Activated naive CD4-positive, alpha-beta T cell treated with anti-CD3 and anti-CD28 coated beads, Interleukin-2, amount 10 ng/mL, durations not matched to agents 7 days and 5 days (primary cell): ENCODE measurements around the gene FRK.
"Not testable (repeated sequence)": the region's sequence is repeated elsewhere in the genome, so short reads cannot be mapped to it uniquely, and the experiment has no call there.

ENCODE experiments used
- CTCF ChIA-PET: fragments of 350-600 bp; sonication (Branson Sonifier 250); formaldehyde crosslinking; loops from one replicate; lab custom pipeline; 2021; ENCODE audit warnings: antibody characterized with exemption; lab: Charles Lee
- DNase-seq: peaks from one replicate; pipeline ENCODE4 v3.0.0-alpha.2; 2020
- H3K27ac Mint-ChIP-seq: one replicate; pipeline ENCODE4 v1.8.0; 2021; ENCODE audit warnings: mild to moderate bottlenecking, moderate library complexity, mixed read lengths
- H3K27me3 Mint-ChIP-seq: one replicate; pipeline ENCODE4 v1.8.0; 2021; ENCODE audit warnings: mild to moderate bottlenecking, mixed read lengths
- H3K36me3 Mint-ChIP-seq: one replicate; pipeline ENCODE4 v1.8.0; 2021; ENCODE audit warnings: mixed read lengths
- H3K4me1 Mint-ChIP-seq: one replicate; pipeline ENCODE4 v1.8.0; 2021; ENCODE audit warnings: mixed read lengths
- H3K4me3 Mint-ChIP-seq: one replicate; pipeline ENCODE4 v1.8.0; 2021; ENCODE audit warnings: mild to moderate bottlenecking, moderate library complexity, mixed read lengths
- H3K9me3 Mint-ChIP-seq: one replicate; pipeline ENCODE4 v1.8.0; 2021; ENCODE audit warnings: mixed read lengths

Gene FRK

DNA sequence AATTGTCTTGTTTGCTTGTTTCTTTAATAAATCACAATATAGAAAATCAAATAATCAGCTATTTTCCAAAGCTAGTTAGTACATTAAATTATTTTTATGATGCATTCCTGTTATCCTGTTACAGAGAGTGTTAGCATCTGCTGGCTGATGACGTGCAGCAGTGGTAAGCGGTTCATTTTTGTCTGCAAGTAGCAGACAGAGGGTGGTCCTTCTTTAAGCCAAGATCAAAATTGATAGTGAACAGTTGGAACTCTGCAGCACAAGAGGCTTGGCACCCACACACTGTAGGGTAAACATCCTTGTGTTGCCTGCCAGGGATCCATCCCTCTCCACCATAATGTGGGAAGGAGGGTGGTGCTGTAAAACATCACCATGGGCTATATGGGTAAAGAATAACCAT lies 158.3 kb downstream of the FRK start:
- CTCF ChIA-PET: no interaction called here
- Mint-ChIP-seq H3K36me3 (no peaks in the 10 kb centered on the region), H3K9me3 (no peaks in the 10 kb centered on the region), H3K27me3 (no peaks in the 10 kb centered on the region), H3K4me3 (no peak overlapping the region), H3K4me1 (no peaks in the 10 kb centered on the region), H3K27ac (no peak overlapping the region)
- DNase-seq: no peak

DNA sequence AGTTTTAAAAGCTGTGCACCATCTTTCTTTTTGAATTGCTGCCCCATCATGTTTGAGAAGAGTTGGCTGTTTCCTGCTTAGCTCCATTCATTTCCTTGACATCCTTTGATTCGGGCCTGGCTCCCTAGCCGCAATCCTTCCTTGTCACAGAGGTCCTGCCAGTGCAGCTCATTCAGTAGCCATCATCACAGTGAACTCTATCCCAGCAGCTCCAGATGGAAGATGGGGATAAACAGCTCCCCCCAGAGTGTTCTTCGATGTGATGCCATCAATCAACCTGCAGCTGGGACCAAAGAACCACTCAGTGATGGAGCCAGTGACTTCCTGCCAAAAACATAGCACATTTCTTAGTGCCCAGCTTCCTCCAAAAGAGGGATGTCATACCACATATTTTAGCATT lies 158.8 kb downstream of the FRK start:
- Mint-ChIP-seq H3K36me3 (no peaks in the 10 kb centered on the region), H3K27ac (no peak overlapping the region), H3K4me3 (no peak overlapping the region), H3K4me1 (no peaks in the 10 kb centered on the region), H3K9me3 (no peaks in the 10 kb centered on the region), H3K27me3 (no peaks in the 10 kb centered on the region)
- CTCF ChIA-PET: no interaction called here
- DNase-seq: no peak

DNA sequence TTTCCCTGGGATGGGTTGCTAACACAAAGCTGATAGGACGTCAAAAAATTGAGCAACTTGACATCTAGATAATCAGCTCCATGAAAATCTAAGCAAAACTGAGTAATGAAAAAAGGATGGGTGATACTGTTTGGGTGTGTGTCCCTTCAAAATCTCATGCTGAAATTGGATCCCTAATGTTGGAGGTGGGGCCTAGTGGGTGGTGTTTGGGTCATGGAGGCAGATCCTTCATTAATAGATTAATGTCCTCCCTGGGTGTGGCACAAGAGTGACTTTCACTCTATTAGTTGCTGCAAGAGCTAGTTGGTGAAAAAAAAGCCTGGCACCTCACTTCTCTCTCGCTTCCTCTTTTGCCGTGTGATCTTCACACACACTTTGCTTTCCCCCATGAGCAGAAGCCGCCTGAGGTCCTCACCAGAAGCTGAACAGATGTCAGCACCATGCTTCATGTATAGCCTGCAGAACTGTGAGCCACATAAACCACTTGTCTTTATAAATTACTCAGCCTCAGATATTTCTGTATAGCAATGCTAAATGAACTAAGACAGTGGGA lies 160.9 kb downstream of the FRK start:
- H3K4me3 Mint-ChIP-seq: no peak overlapping the region
- H3K36me3 Mint-ChIP-seq: no peaks in the 10 kb centered on the region
- no peaks in the 10 kb centered on the region for H3K27me3 Mint-ChIP-seq
- no peaks in the 10 kb centered on the region for H3K9me3 Mint-ChIP-seq
- H3K4me1 Mint-ChIP-seq: no peaks in the 10 kb centered on the region
- CTCF ChIA-PET: no interaction called here
- DNase-seq: no peak
- no peak overlapping the region for H3K27ac Mint-ChIP-seq

DNA sequence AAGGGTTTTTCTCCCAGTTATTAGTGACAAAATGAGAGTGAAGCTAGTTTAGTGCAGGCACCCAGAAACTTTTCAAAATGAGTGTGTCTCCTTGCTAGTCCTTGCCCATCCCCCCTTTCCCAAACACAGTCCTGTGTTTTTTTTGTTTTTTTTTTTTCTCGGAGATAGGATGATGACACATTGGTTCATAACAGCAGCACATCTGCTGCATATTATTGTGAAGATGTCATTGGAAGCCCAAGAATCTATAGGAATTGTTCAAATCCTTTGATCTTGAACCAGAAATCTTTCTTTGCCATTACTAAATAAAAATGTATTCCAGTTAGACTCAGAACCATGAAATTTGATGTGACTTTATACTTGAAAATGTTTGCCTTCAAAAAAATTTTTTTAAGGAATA lies 162.4 kb downstream of the FRK start:
- H3K4me3 Mint-ChIP-seq: no peak overlapping the region
- no peaks in the 10 kb centered on the region for H3K36me3 Mint-ChIP-seq
- H3K27ac Mint-ChIP-seq: no peak overlapping the region
- H3K9me3 Mint-ChIP-seq: no peaks in the 10 kb centered on the region
- no peaks in the 10 kb centered on the region for H3K4me1 Mint-ChIP-seq
- DNase-seq: no peak
- CTCF ChIA-PET: no interaction called here
- no peaks in the 10 kb centered on the region for H3K27me3 Mint-ChIP-seq

DNA sequence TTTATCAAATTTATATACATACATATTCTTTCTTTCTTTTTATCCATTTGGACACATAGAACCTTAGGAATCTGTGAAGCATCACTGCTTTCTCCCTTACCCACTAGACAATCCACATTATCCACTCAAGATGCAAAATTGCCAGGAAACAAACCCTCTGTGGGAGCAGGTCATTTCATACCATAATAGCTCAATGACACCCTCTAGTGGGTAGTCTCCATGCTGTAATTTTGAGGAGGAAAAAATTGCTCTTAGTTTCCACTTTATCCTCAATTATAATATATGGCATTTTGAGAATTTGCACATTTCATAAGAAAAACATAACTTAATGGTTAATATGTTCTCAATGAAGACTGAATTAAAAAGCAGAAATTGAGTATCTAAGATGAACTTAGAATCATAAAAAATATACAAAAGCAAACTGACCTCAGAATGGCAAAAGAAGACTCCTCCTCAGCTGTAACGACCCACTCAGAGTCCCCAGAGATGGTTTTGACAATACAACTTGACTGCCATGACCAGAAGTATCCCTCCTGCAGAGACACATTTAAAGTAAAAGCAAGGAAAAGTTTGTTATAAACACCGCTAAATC lies 164.1 kb downstream of the FRK start:
- DNase-seq: no peak

DNA sequence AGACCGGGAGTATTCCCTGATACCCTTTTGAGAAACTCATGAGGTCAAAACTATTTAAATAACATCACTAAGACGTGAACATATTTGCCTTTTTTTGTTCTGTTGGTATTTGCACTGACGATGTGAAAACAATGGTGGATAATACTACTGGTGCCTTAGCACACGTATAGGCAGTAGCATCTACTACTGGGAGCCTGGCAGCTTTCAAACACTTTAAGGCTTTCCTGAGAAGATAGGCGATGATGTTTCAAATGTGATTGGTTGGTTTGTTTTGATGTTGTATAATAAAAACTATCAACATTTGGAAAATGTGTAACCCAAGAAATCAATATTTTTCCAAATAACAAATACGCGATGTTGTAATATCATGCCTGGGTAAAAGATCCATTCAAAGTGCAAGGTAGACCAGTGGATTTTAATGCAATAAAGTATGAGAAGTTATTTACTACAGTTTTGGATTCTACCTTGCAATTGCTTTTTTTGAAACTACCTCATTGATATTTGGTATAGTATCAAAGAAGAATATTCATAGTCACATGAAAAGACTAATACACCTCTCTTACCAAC lies 166.2 kb downstream of the FRK start:
- Mint-ChIP-seq H3K27me3 (no peaks in the 10 kb centered on the region), H3K27ac (no peak overlapping the region), H3K9me3 (no peaks in the 10 kb centered on the region), H3K4me3 (no peak overlapping the region), H3K4me1 (peaks cover 5% of the 10 kb centered on the region), H3K36me3 (no peaks in the 10 kb centered on the region)
- CTCF ChIA-PET: no interaction called here
- DNase-seq: no peak

More for the DNA sequence above, 164.1 kb downstream of the FRK start:
- no peak overlapping the region for H3K27ac Mint-ChIP-seq
- no peaks in the 10 kb centered on the region for H3K9me3 Mint-ChIP-seq
- no peak overlapping the region for H3K4me3 Mint-ChIP-seq
- no peaks in the 10 kb centered on the region for H3K36me3 Mint-ChIP-seq
- no peaks in the 10 kb centered on the region for H3K4me1 Mint-ChIP-seq
- H3K27me3 Mint-ChIP-seq: no peaks in the 10 kb centered on the region
- CTCF ChIA-PET: interaction anchor here (1.3 kb wide), 1 partner anchor 1148 kb away, joined by 4 read pairs; no protein-coding TSS in a partner anchor

DNA sequence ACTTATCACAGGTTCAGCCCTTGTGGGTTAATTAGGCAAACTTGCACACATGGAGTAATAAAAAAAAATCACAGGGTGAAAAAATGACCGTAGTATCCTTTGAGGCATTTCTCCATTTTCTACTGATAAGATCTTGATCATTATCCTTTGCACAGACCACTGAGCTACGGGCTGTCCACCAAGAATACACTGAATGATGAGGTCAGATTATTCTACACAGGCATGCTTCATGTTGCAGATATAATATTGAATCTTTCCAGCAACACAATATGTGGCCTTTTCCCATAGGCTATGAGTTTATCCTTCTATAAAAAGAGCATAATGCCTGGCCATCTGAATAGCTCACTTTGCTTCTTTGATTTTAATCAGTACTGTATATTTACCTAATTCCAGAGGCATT lies 168.9 kb downstream of the FRK start:
- CTCF ChIA-PET: no interaction called here
- H3K4me1 Mint-ChIP-seq: peaks cover 5% of the 10 kb centered on the region

DNA sequence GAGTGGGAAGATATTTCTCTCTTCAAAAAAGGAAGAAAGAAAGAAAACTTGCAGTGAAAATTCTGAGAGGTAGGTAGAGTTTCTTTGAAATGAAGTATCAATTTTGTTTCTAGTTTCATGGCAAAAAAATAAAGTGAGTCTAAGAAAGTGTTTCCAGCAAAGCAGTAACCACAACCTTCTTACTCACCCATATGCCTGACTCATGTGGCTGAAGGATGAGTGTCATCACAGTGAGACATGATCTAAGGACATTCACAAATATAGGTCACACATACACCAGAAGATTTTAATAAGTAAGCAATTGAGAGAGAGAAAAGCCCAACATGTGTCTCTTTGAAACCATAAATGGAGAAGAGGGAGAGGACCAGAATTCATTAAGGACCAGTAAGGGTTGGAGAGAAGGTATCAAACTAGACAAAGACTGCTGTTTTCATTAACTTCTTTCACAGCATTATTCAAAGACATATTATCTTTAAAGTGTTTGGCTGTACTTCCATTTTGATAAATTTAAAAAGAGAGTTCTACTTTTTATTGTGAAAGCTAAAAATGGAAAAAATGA lies 169.5 kb downstream of the FRK start:
- CTCF ChIA-PET: no interaction called here
- Mint-ChIP-seq H3K27ac (no peak overlapping the region), H3K27me3 (no peaks in the 10 kb centered on the region), H3K4me3 (no peak overlapping the region), H3K36me3 (no peaks in the 10 kb centered on the region), H3K9me3 (no peaks in the 10 kb centered on the region), H3K4me1 (peaks cover 5% of the 10 kb centered on the region)
- no peak for DNase-seq

More for the DNA sequence above, 168.9 kb downstream of the FRK start:
- Mint-ChIP-seq H3K9me3 (no peaks in the 10 kb centered on the region), H3K36me3 (no peaks in the 10 kb centered on the region), H3K27me3 (no peaks in the 10 kb centered on the region), H3K27ac (no peak overlapping the region), H3K4me3 (no peak overlapping the region)
- DNase-seq: no peak

DNA sequence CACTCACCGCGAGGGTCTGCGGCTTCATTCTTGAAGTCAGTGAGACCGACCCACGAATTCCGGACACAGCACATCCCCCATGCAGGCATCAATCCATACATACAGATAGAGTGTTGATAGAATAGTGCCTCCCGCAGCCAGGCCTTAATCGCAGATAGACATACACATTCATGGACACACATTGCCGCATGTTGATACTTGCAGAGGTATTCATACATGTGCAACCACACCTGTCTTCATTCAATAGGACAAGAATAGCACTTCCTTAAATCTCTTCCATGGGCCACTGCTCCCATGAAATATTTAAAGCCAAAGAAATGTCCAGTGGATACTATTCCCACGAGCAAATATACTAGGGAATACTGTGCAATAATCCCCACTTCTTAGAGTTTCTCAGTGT lies 170.5 kb downstream of the FRK start:
- Mint-ChIP-seq H3K36me3 (no peaks in the 10 kb centered on the region), H3K4me1 (peaks cover 5% of the 10 kb centered on the region), H3K27ac (no peak overlapping the region), H3K4me3 (no peak overlapping the region), H3K27me3 (no peaks in the 10 kb centered on the region), H3K9me3 (no peaks in the 10 kb centered on the region)
- CTCF ChIA-PET: no interaction called here
- DNase-seq: no peak

DNA sequence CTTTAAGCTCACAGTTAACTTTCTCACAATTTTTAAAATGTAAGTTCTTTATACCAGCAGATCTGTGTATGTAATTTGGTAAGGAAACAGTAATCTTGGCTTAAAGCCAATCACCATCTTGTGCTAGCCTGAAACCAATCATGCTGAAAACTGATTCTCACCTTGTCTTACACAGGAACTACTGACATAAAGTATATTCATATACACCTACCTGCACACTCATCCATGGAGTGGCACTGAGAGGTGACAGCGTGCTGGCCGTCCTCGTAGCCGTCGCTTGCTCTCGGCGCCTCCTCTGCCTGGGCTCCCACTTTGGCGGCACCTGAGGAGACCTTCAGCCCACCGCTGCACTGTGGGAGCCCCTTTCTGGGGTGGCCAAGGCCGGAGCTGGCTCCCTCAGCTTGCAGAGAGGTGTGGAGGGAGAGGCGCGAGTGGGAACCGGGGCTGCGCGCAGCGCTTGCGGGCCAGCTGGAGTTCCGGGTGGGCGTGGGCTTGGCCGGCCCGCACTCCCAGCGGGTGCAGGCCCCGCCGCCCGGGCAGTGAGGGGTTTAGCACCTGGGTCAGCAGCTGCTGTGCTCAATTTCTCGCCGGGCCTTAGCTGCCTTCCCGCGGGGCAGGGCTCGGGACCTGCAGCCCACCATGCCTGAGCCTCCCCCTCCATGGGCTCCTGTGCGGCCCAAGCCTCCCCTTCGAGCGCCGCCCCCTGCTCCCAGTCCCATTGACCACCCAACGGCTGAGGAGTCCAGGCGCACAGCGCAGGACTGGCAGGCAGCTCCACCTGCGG lies 171.8 kb downstream of the FRK start:
- H3K9me3 Mint-ChIP-seq, H3K27me3 Mint-ChIP-seq, H3K4me1 Mint-ChIP-seq, H3K4me3 Mint-ChIP-seq, H3K27ac Mint-ChIP-seq, DNase-seq, CTCF ChIA-PET, H3K36me3 Mint-ChIP-seq: not testable (repeated sequence)

DNA sequence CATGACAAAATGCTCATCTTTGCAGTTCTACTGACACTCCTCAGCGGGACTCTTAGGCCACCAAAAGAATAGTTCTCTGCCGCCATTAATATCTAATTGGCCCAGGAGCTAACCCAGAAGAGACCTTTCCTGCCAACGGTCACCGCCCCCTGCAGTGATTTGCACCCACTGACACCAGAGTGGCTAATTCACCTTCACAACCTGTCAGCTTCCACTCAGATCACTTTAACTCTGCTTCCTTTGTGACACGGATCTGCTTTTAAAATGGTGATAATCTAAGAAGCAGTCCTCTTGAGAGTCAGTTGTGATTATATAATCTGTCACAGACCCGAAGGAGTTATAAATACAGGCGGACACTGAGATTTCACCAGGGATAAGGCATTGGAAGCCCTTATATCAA lies 172.8 kb downstream of the FRK start:
- no peaks in the 10 kb centered on the region for H3K36me3 Mint-ChIP-seq
- peaks cover 5% of the 10 kb centered on the region for H3K4me1 Mint-ChIP-seq
- no peak overlapping the region for H3K27ac Mint-ChIP-seq
- CTCF ChIA-PET: no interaction called here
- no peaks in the 10 kb centered on the region for H3K27me3 Mint-ChIP-seq
- DNase-seq: no peak
- no peak overlapping the region for H3K4me3 Mint-ChIP-seq
- H3K9me3 Mint-ChIP-seq: no peaks in the 10 kb centered on the region

DNA sequence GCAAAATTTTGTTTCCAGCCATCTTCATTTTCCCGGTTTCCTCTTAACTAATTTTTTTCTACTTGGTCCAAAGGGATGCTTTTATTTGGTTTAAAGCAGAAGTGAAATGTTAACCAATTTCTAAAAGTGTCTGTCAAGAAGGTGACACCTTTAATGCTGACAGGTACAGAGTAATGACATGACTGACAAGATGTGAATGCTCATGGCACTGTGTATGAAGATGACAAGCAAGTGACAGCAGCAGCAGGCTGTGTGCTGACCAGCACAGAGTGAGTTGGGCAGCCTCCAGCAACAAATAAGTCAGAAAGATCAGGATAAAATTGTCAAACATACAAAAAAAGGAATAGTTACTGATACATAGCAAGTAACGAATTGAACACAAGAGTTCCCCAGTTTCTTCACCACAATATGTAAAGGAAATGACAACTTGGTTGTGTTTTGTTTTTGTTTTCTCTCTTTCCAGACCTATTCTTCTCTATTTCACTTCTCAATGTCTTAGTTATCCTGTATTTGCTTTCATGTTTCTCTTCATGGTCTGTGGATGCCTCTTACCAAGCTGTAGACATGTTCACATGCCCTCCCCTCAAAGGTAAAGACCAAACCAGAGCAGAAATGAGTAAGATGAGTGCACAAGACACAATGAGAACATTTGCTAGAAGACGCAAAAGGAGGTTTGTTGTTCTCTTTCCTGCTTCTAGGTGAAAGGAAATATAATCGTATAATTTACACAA lies 174.9 kb downstream of the FRK start:
- Mint-ChIP-seq H3K9me3 (no peaks in the 10 kb centered on the region), H3K4me3 (no peak overlapping the region), H3K27ac (no peak overlapping the region), H3K4me1 (no peaks in the 10 kb centered on the region), H3K27me3 (no peaks in the 10 kb centered on the region), H3K36me3 (no peaks in the 10 kb centered on the region)
- CTCF ChIA-PET: no interaction called here
- no peak for DNase-seq

DNA sequence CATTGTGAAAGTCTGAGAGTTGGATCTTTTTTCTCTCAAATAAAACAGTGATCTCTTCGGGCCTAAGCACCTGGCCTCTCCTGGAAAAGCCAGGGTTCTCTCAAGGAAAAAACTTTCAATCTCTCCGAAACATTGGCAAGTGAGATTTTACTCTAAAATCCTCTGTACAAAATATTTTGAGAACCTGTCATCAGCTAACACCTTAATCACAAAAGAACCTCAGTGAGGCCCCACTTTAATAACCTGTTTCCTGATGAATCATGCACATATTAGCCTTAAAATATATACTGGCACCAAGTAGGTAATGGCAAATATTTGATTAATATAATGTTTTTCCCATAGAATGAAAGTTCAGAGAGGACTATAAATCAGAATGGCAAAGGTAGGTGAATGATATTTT lies 177.9 kb downstream of the FRK start:
- no peak overlapping the region for H3K27ac Mint-ChIP-seq
- H3K9me3 Mint-ChIP-seq: no peaks in the 10 kb centered on the region
- no peak overlapping the region for H3K4me3 Mint-ChIP-seq
- H3K36me3 Mint-ChIP-seq: no peaks in the 10 kb centered on the region
- H3K4me1 Mint-ChIP-seq: no peaks in the 10 kb centered on the region
- no peaks in the 10 kb centered on the region for H3K27me3 Mint-ChIP-seq
- DNase-seq: no peak
- CTCF ChIA-PET: no interaction called here

DNA sequence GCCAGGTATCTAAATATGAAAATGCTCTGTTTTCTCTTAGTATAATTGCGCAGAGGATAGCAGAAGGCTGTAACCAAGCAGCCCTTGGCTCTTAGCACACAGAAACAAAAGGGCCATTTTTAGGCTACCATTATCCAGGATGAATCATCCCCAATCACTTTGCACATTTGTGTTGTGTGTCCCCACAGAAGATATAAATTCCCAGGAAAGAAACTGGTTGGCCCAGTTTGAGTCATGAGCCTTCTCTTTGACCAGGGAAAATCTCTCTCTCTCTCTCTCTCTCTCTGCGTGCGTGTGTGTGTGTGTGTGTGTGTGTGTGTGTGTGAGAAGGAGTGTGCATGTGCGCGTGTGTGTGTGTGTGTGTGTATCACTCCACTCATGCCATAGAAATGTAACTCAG lies 178.5 kb downstream of the FRK start:
- no peak overlapping the region for H3K27ac Mint-ChIP-seq
- CTCF ChIA-PET: no interaction called here
- no peaks in the 10 kb centered on the region for H3K27me3 Mint-ChIP-seq
- no peak overlapping the region for H3K4me3 Mint-ChIP-seq
- no peaks in the 10 kb centered on the region for H3K9me3 Mint-ChIP-seq
- no peaks in the 10 kb centered on the region for H3K36me3 Mint-ChIP-seq
- no peaks in the 10 kb centered on the region for H3K4me1 Mint-ChIP-seq
- DNase-seq: no peak
